NCI-H524 treated with DMSO at 0.1 percent for 48 hours (cell line): ENCODE data around the gene CUEDC1.
A peak's percentile ranks its signal among the peaks of the same experiment; 100 is the strongest.
"Not testable (repeated sequence)": the region's sequence is repeated elsewhere in the genome, so short reads cannot be mapped to it uniquely, and the experiment has no call there.

ENCODE experiments used
- DNase-seq: peaks from one replicate; lab custom pipeline; 2025; lab: John Stamatoyannopoulos, UW

CUEDC1 gene

DNA sequence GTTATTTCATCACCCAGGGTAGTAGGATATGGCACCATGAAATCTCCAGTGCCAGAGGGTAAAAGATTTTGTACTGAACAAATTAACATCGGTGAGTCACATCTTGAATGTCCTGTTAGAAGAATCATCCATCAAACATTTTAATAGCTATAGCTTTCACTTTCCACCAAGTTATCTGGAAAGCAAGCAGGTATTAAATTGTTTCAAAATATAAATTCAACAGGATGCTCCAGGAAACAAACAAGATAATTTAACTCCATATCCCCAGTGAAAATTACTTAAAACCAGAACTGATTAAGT is 30.4 kb upstream of the CUEDC1 start:
- DNase-seq = no peak

DNA sequence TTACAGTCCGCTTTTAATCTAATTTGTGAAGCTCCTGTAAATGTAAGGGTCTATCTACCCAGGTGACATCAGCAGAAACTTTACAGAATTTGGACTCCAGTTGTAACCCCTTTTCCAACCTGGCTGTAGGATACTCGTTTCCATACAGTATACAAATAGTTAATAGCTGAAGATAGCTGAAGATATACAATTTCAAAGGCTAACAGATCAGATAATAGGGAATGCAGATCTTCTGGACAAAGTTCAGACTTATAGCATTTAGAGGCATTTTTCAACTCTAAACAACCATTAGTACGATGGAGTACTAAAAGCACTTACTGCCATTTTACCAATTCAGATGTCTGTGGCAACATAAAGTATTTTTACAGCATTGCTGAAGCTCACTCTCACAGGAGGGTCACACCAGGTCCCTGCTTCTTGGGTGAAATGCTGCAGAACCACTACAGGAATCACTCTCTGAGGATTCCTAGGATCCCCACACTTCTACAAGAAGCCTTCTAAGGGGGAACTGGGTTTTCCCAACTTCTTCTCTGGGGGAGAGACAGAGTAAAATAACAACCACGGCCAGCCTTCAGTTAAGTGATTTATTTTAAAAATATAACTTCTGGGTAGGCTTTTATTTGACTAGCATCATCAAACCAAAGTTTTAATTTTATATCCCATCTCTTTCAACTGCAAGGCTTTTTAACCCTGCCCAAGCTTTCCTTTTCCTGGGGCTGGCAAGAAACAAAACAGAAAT is 29.9 kb upstream of the CUEDC1 start:
- DNase-seq = no peak

DNA sequence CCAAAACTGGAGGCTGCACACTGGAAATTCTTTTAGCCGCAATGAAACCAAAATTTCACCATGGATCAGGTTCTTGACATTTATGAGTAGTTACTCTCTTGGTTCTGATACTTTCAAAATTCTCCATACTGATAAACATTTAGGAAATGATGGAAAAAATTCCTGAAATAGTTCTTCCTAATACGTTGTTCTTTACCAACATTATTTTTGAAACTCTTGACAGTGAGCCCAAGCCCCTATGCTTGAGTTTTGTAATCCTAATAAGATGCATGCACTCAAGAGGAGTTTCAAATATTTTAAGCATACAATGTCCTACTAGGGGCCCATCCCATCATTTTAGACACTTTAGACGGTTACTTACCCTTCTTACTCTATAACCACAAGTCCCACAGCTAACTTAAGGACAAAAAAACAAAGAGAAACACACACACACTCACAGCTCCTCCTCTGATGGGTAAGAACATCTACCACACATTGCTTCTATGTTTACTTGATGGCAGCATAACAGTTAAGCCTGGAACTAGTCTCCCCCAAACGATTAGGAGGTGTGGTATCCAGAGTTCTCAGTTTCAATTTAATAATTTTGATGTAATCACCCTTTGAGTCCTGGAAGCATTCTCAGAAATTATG is 29.2 kb upstream of the CUEDC1 start:
- DNase-seq = no peak

DNA sequence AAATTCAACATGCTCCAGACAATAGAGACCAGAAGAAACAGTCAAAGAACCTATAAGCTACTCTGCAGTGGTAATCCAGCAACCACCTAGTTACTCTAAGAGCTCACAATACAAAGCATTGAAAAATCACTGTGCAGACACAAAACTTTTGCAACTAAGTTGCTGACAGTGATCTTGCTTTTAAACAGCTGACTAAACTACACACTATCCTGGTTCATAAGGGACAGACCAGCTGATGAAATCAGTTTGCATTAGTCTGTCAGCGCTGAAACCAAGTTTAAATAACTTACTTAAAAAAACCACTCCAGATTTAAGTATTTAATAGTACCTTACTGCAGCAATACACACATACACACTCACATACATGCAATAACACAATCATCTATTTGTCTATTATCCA is 28.2 kb upstream of the CUEDC1 start:
- no peak for DNase-seq

DNA sequence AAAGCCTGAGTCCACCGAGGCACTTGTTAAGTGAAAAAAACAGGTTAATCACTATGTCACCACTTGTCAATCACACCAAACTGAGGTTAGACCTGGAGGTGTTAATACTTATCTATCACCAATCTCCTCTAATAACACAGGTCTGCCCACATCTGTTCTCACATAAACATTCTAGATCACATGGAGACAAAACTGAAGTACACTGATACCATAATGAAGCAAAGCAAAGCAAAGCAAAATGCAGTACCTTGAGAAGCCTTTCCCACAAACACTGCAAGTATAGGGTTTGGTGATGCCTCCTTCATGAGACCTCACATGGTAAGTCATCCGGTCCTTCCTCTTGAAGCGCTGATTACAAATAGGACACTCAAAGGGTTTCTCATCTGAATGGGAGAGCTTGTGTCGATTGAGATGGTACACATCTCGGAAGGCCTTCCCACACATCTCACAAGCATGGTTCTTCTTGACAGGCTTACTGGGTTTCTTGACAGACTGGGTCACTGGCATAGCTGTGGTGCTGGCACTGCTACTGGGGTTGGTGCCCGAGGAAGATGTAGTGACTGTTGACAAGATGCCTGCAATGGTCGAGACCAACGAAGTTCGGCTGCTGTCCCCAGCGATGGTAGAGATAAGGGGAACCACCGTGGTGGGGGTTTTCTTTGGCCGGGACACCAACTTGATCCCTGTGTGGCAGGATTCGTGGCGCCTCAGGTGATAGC is 27.4 kb upstream of the CUEDC1 start:
- DNase-seq = no peak

DNA sequence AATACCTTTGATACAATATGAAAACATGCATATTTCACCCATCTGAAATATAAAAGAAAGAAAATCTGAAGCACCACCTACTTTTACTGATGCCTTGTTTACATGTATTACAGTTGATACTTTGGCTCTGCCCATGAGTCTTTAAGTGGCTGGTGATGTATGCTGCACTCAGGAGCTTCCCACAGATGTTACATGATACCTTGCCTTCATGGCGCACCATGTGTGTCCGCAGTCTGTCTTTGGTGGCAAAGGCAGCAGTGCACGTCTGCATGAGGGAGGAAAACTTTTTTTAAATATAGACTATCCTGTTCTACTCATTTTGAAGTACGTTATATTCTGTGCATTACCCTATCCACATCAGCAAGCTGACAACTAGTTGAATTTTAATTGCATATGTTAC is 25.3 kb upstream of the CUEDC1 start:
- DNase-seq = peak; percentile 44

DNA sequence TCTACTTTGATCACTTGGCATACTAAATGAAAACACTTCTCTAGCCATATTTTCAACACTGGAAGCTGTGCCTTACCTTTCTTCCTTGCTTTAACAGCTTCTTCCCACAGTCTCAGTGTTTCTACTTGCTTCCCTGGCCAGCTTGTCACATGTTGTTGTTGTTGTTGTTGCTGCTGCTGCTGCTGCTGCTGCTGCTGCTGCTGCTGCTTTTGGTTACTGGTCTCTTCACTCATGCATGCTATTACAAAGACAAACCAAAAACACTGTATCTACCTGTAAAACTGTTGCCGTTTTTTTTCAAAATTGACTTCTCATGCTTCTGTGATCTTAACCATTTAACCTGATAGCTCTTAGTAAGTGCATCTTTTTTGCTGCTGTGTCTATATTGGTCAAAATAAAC is 23.9 kb upstream of the CUEDC1 start:
- DNase-seq = no peak

DNA sequence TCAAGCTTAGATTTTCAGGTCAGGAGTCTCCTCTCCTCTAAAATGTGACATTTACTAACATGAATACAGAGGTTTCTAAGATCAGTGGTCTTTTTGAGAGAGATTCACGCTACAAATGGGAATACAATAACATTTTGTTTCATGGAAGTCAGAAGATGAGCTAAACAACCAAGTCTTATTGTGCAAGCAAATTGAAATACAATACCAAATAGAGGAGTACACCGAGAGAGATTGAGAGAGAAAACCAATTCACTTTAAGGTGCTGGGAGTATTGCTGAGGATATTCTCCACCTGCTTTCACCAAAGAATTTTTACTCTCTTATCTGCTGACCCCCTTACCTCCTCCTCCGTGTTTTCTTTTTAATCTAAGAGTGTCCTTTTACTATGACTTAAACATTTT is 21.4 kb upstream of the CUEDC1 start:
- no peak for DNase-seq

DNA sequence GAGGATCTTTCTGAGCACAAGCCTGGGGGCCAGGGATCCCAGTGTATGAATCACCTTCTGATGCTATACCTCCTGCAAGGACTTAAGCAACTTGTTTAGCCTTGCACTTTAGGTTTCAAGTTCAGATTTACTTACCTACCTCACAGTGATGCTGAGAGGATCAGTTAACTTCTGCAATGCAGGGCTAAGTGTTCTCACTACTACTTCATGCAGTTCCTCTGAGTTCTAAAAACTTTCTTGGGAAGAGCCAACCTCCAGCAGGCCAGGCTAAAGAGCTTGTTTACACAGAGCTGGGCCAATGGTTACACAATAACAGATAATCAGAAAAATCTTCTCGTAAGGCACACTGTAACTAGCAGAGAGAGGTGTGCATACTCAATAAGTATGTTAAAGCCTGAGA is 19.8 kb upstream of the CUEDC1 start:
- no peak for DNase-seq

DNA sequence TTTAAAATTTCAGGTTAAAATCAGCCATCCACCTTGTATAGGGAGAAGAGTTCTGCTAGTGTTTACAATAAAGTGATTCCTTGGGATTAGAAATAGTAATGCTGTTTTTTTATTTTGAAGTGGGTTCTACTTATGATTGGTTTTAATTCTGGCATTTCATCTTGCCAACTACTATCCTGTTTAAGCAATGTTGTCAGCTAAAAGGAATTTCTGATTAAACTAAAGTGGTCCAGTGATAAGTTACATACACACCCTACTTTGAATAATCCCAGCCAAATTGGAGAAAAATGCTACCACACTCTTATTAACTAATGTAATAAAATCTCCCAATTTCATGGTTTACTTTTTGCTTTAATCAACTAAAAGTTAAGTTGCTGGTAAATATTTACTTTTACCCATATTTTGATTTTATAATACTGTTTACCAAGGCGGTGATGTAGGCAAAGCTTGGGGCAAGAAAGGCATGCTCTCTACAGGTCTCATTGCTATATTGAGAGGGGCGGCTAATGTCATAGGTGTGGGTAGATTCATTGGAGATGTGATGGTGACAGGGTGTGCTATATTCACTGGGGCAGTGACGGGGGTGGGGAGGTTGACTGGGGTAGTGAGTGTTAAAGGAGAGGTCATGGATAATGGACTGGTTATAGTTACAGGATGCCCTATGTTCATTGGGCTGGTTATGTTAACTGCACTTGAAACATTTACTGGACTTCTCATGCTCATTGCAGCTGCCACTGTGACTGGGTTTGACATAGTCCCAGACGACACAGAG is 19.0 kb upstream of the CUEDC1 start:
- DNase-seq = not testable (repeated sequence)

DNA sequence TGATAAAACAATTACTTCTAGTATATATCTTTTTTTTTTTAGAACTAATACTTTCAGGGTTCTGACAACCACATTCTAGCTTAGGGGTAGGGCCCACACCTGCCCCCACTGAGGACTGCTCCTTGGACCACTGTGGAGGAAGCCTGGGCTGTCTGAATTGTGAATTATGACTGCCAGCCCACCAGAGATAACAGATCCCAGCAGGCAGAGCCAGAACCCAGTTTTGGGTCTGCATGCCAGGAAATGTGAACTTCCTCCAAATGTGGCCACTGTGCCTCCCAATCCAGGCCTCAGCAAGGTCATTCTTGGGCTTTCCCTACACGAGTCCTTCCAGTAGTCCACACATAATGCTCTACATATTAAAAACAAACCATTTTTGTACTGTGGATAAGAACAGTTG is 16.9 kb upstream of the CUEDC1 start:
- DNase-seq = no peak

DNA sequence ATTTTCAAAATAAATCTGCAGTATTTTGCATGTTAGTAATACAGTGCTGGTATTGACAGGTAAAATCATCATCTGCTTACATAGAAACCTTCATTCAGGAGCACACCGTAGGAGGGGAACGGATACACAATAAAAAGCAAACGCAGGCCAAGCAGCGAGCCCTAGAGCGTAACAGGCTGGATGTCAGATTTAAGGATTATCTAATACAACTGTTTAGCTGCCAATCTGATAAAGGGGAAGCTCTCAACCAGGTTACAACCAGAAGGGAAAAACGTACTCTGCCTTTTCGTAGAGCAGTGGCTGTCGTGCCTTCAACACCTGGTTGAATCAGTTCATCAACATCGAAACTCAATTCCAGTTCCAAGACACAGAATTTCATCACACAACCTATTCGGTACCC is 16.4 kb upstream of the CUEDC1 start:
- DNase-seq = no peak

DNA sequence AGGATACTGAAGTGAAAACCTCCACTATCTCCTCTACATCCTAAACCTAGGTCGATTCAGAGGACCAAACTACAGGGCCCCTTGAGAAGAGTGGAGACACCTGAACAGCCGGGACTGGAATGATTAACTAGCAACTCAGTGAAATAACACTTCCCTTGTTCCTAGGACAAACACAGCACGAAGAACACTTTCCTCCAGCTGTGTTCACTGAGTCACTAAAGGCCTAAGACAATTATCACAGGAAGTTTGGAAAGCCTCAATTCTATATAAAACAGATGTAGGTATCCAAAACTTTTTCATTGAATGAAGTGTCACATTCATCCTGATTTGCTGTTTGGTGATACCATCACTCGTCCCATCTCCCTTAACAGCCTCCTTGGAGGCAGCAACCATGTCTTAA is 15.5 kb upstream of the CUEDC1 start:
- DNase-seq = no peak

DNA sequence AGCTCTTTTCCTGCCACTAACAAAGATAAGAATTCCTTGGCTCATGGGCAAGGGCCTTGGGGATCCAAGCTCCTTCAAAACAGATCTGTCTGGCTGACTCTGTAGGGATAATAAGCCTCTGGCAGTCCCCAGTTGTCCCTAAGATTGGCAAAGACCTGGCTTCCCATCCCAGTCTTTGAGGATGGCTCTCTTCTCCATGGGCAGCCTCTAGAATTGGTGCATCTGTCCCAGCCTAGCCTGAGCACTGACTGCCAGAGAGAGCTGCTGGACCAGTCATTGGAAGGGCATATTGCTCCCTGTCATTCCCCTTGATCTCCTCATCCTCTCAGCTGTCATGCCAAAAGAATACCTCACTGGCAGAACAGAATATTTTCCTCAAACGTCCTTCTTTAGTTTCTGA is 13.2 kb upstream of the CUEDC1 start:
- no peak for DNase-seq

DNA sequence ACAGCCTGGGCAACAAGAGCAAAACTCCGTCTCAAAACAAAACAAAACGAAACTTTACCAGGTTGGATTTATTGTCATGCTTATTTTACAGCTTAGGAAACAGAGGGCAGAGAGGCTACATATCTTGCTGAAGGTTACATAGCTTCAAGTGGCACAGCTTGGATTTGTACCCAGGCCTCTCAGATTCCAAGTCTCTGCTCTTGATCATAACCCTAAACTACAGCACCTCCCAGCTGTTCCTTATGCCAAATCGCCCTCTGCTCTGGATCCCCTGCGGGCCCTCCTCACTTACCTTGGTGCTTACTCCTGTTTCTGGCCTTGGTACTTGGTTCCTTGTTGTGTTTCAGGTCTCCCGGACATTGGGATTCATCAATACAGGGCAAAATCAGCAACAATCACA is 11.7 kb upstream of the CUEDC1 start:
- DNase-seq = peak; percentile 38

DNA sequence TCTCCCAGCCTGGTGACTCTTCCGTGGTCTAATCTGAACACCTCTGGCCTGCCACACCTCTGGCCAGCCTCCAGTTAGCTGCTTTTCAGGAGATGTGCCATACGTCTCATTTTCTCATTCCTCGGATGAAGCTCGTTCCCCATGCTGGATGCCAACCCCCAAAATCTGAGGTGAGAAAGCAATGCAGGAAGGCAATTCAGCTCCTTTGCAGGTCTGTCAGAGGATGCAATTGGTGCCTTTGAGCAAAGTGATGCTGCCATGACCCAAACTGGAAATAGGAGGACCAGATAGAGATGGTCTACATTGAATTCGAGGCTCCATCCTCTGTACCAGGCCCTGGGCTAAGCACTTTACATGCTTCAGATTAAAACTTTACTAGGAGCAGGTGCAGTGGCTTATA is 11.0 kb upstream of the CUEDC1 start:
- DNase-seq = no peak

DNA sequence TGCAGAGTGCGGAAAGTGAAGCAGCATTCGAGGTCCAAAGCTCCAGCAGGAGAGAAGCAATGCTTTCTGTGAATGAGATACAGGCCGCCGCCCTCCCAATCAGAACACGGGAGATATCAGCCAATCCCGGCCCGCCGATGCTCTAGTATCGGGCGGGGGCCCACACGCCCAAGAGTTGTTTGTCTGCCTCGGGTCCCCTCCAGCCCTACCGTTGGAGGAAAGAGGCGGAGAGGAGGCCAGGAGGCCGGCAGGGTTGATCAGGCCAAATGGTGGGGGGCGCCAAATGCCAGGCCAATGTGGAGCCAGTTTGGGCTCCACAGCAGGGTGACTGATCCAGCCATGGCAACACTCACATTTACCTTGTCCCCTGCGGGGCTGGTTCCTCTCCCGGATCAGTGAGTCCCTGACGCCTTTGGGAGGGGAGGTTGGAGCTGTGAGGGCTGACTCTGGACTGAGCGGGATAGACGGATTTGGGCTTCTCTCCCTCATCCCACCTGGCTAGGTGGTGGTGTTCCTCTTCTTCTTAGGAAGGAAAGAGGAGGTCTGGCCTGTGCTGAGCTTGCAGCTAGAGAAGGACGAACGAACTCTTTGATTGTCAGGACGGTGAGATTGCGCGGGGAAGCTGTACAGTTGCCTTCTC is 10.4 kb upstream of the CUEDC1 start:
- DNase-seq = no peak

DNA sequence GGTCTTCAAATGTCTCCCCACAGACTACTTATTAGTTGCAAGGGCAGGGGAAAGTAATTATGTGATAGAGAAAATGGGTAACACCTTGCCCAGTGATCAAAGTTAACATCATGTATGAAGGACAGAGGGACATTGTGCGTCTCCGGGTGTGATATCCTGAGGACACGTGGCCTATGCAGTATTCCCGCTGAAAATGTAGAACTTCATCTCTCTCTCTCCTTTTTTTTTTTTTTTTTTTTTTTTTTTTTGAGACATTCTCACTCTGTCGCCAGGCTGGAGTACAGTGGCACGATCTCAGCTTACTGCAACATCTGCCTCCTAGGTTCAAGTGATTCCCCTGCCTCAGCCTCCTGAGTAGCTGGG is 7.9 kb upstream of the CUEDC1 start:
- DNase-seq = no peak

DNA sequence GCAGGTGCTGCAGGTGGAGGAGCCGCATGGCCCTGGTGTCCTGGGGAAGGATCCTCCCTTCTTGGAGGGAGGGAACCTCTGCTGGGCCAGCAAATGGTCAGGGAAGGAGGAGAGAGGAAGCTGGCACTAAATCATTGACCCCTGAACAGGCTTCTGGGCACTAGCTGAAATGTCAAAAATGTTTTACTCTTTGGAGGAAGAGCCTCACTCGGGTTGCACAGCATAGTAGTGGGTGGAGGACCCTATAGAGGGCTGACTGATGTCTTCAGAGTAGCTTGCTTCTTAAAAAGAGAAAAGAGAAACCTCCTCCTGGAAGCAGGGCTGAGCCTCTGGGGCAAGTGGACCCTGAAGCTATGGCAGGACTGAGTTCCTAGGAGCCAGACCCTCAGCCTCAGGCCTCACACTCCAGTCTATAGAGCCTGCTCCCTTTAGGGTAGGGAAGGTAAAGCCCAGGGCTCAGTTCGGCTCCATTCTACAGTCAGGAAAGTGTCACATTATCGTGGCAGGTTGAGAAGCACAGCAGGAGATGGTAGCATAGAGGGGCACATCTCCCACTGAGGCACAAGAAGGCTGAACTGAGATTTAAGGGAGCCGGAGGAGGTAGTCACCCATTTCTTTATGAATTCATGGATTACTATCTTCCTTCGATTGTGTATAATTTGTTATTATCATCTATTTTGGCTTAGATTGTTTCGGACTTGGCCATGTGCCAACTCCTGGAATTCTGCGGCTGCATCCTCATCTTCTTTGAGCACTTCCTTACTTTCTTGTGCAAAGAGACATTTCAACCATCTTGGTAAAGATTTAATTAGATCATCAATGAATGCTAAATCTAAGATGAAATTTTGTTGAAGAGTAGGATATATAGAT is 7.3 kb upstream of the CUEDC1 start:
- no peak for DNase-seq

DNA sequence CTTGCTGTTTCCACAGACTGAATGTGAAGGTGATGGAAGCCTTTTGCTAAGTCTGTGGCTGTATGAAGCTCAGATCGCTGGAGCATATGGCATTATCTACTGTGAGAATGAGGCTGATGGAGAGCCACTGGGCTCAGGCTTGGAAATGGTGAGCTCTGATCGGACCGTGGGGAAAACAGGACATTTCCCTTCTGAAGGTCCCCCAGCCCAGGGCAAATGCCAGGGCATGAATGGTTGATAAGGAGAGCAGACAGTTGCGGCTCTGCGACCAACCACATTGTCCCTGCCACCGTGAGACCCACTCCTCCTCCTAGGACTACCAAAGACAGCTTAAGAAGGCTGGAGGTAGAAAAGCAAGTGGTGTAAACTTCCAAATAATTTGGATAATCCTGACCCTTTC is 4.7 kb upstream of the CUEDC1 start:
- DNase-seq = no peak

DNA sequence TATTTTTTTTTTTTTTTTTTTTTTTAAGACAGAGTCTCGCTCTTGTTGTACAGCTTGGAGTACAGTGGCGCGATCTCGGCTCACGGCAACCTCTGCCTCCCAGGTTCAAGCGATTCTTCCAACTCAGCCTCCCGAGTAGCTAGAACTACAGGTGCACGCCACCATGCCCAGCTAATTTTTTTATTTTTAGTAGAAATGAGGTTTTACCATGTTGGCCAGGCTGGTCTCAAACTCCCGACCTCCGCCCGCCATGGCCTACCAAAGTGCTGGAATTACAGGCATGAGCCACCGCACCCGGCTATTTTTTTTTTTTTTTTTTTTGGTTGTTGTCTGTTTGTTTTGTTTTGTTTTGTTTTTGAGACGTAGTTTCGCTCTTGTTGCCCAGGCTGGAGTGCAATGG is 3.2 kb upstream of the CUEDC1 start:
- not testable (repeated sequence) for DNase-seq
